NCI-H1092 treated with DMSO at 0.1 percent for 48 hours (cell line): Measurements from ENCODE around the gene KRTAP20-1.

Source experiments
- DNase-seq: peaks from one replicate; lab custom pipeline; 2025; lab: John Stamatoyannopoulos, UW

KRTAP20-1 gene

GRCh38 chr21:30646904-30647414, 30.7 kb downstream of the KRTAP20-1 start:
- DNase-seq, result no peak

- no peak for DNase-seq
These were observed 36.7 kb downstream of the KRTAP20-1 start for GRCh38 chr21:30652891-30653290.
